Measurements from ENCODE around the gene LSM12. TPM values are rescaled to one million over a fixed set of nuclear protein-coding genes. Genes with fewer than 3 reads are reported as not detected.
"Not testable (repeated sequence)": the region's sequence is repeated elsewhere in the genome, so short reads cannot be mapped to it uniquely, and the experiment has no call there.

Gene LSM12
- total and polyA plus RNA-seq, 7 donors = 39.6 to 65.9 (median 47.9) TPM

- Histone ChIP-seq H3K27ac (no peak overlapping the region), H3K36me3 (ENCODE audit: insufficient read depth in 1 of 2, low read depth in 1 of 2) (peaks cover 0 to 30% of the 10 kb centered on the region in 2 donors), H3K9me3 (no peaks in the 10 kb centered on the region), H3K4me3 (no peak overlapping the region), H3K27me3 (ENCODE audit: insufficient read depth in 3 of 3, low read length in 2 of 3) (no peaks in the 10 kb centered on the region), H3K4me1 (no peaks in the 10 kb centered on the region)
- 87 to 91% (median 90%) methylated on average over 22 of the region's 22 CpGs for WGBS, 3 donors
- DNase-seq (peak in 1 of 2 donors; percentile 23), ATAC-seq (peak in 1 of 4 donors; percentile 13)
- TF ChIP-seq, protein P1, sequence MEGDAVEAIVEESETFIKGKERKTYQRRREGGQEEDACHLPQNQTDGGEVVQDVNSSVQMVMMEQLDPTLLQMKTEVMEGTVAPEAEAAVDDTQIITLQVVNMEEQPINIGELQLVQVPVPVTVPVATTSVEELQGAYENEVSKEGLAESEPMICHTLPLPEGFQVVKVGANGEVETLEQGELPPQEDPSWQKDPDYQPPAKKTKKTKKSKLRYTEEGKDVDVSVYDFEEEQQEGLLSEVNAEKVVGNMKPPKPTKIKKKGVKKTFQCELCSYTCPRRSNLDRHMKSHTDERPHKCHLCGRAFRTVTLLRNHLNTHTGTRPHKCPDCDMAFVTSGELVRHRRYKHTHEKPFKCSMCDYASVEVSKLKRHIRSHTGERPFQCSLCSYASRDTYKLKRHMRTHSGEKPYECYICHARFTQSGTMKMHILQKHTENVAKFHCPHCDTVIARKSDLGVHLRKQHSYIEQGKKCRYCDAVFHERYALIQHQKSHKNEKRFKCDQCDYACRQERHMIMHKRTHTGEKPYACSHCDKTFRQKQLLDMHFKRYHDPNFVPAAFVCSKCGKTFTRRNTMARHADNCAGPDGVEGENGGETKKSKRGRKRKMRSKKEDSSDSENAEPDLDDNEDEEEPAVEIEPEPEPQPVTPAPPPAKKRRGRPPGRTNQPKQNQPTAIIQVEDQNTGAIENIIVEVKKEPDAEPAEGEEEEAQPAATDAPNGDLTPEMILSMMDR (IDR thresholded peaks at IDR 0.05) = no peak
- intact Hi-C loops (cut with DNase I) = no loop called here
Measured at GRCh38 chr17:44023545-44024270, 42.8 kb downstream of the LSM12 start.

GRCh38 chr17:44022246-44022645 lies 44.2 kb downstream of the LSM12 start:
- no peaks in the 10 kb centered on the region for H3K4me1 ChIP-seq
- intact Hi-C loops (cut with DNase I) = no loop called here
- H3K4me3 ChIP-seq = no peak overlapping the region
- H3K27ac ChIP-seq = no peak overlapping the region
- no peaks in the 10 kb centered on the region for H3K27me3 ChIP-seq (ENCODE audit: insufficient read depth in 3 of 3, low read length in 2 of 3)
- WGBS, 3 donors = 89 to 93% (median 93%) methylated on average over 2 of the region's 2 CpGs
- TF ChIP-seq, protein P1 (IDR thresholded peaks at IDR 0.05) = no peak
- H3K36me3 ChIP-seq (ENCODE audit: insufficient read depth in 1 of 2, low read depth in 1 of 2) = peaks cover 0 to 20% of the 10 kb centered on the region in 2 donors
- ATAC-seq = no peak
- DNase-seq = no peak
- H3K9me3 ChIP-seq = no peaks in the 10 kb centered on the region

DNA sequence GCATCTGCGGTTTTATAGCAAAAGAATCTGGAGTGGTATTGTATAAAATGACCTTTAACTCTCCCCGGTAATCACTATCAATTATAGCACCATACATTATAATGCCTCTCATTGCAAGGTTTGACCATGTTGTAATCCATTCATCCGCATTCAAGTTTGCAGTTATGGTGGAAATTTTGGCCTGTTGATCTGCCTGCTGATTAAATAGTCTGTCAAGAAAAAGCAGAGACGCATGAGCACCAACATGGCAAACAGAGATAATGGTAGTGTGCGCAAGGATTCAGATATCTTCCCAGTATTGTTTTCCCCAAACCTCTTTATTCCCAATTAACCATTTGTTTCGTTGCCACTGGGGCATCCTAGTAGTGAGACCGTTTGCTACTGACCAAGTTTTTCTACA lies 45.2 kb downstream of the LSM12 start:
- H3K27me3 ChIP-seq (ENCODE audit: insufficient read depth in 3 of 3, low read length in 2 of 3); H3K4me1 ChIP-seq; H3K27ac ChIP-seq; intact Hi-C loops (cut with DNase I); H3K4me3 ChIP-seq; DNase-seq; H3K9me3 ChIP-seq; ATAC-seq: not testable (repeated sequence)
- H3K36me3 ChIP-seq (ENCODE audit: insufficient read depth in 1 of 2, low read depth in 1 of 2) = peaks cover 0 to 20% of the 10 kb centered on the region in 2 donors
- WGBS, 3 donors = 87 to 94% (median 90%) methylated on average over 7 of the region's 7 CpGs

DNA sequence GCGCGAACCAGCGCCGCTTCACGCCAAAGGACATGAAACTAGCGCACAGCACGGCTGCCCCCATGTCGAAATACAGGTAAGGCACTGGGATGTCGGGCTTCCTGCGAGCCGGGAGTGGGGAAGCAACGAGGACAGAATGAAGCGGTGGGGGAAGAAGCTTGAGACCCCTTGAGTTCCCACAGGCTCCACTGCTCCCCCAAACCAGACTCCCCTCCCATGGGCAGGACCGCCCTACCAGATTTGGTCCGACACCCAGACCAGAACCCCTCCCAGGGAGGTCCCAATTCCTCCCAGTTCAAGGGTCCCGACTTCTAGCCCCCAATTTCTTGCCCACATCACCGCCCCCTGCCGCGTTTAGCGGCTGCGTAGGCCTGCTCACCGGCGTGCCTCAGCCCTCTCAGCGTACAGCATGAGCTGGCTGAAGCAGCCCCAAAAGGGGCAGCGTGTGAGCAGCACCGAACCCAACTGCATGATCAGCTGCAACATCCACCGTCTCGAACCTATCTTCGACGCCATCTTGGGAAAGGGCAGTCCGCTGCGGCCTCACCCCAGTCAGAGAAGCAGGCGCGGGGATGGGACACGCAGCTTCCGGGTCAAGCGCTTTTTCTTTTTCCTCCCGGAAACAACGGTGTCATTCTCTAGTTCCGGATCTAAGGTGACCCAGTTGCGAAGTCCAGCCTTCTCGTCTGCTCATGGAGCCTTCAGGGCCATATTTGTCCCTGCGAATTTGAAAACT lies 51.9 kb downstream of the LSM12 start, which contains the start of gene TMEM101:
Gene TMEM101 (minus strand): TSS at position 527 of the 736 bp plus-strand sequence. CDS start 11 bp downstream, at position 516.
- Histone ChIP-seq H3K27ac (peak within 1 kb of the TSS; percentile 82), H3K9me3 (no peaks in the 10 kb centered on the region), H3K4me3 (peak within 1 kb of the TSS; percentile 95), H3K4me1 (peaks cover 4% of the 10 kb centered on the region), H3K36me3 (ENCODE audit: insufficient read depth in 1 of 2, low read depth in 1 of 2) (peaks cover 0 to 19% of the 10 kb centered on the region in 2 donors), H3K27me3 (ENCODE audit: insufficient read depth in 3 of 3, low read length in 2 of 3) (no peaks in the 10 kb centered on the region)
- DNase-seq (peak; percentile 91 to 95), ATAC-seq (peak; percentile 93 to 98 (median 96))
- TF ChIP-seq, protein P1 (IDR thresholded peaks at IDR 0.05) = no peak
- intact Hi-C loops (cut with DNase I) = loop anchor here in 1 of 2 donors (10.0 kb wide), 1 partner anchor 100 kb away; no protein-coding TSS in a partner anchor
- WGBS, 3 donors = 1% methylated on average over 38 to 43 of the region's 43 CpGs

DNA sequence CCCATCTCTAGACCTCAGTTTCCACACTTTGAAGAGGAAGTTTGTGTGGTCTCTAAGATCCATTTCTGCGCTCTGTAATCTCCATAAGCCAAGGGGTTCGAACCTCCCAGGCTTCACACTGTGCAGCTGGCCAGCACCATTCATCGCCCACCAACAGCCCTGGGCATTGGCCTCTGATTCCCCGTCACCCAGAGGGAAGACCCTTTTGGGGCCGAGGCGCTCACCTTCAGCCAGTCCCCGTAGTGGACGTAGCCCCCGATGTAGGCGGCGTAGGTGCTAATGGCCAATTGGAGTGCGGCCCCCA lies 52.4 kb downstream of the LSM12 start:
- TF ChIP-seq, protein P1 (IDR thresholded peaks at IDR 0.05) = no peak
- DNase-seq (no peak), ATAC-seq (peak in 2 of 4 donors; percentile 6 to 19)
- Histone ChIP-seq H3K36me3 (ENCODE audit: insufficient read depth in 1 of 2, low read depth in 1 of 2) (peaks cover 0 to 24% of the 10 kb centered on the region in 2 donors), H3K4me1 (peaks cover 4% of the 10 kb centered on the region), H3K9me3 (no peaks in the 10 kb centered on the region), H3K4me3 (peak overlapping the region; percentile 95), H3K27ac (peak overlapping the region; percentile 82), H3K27me3 (ENCODE audit: insufficient read depth in 3 of 3, low read length in 2 of 3) (no peaks in the 10 kb centered on the region)
- 9 to 11% (median 10%) methylated on average over 12 of the region's 12 CpGs for WGBS, 3 donors
- intact Hi-C loops (cut with DNase I) = loop anchor here in 1 of 2 donors (10.0 kb wide), 1 partner anchor 101 kb away; no protein-coding TSS in a partner anchor

All from psoas muscle (tissue), 8 donors.